Calu3 (cell line): ENCODE results near the gene HARS1. TPM values are rescaled to one million over a fixed set of nuclear protein-coding genes. Genes with fewer than 3 reads are reported as not detected.
A peak's percentile ranks its signal among the peaks of the same experiment; 100 is the strongest.
"Not testable (repeated sequence)": the region's sequence is repeated elsewhere in the genome, so short reads cannot be mapped to it uniquely, and the experiment has no call there.

Source experiments
- BruUV-seq: library from RNA; stranded (reverse); fragments of 400-500 nt; replicated peaks from 2 replicates; lab custom pipeline; 2021; lab: Mats Ljungman, UMichigan
- CTCF ChIA-PET: fragments of 300-600 bp; sonication (Branson Sonifier 250); formaldehyde crosslinking; loops from one replicate; lab custom pipeline; 2022; ENCODE audit warnings: antibody characterized with exemption; lab: Charles Lee
- DNase-seq: peaks from one replicate; pipeline ENCODE4 v3.0.0; 2022
- H3K27ac Mint-ChIP-seq: one replicate; pipeline ENCODE4 v1.8.0; 2022; ENCODE audit warnings: mixed read lengths; ENCODE audit not compliant: unreplicated experiment
- H3K27me3 Mint-ChIP-seq: one replicate; pipeline ENCODE4 v1.8.0; 2022; ENCODE audit warnings: mixed read lengths; ENCODE audit not compliant: unreplicated experiment
- H3K36me3 Mint-ChIP-seq: one replicate; pipeline ENCODE4 v1.8.0; 2022; ENCODE audit warnings: mild to moderate bottlenecking, moderate library complexity, mixed read lengths; ENCODE audit not compliant: insufficient read depth, unreplicated experiment
- H3K4me1 Mint-ChIP-seq: one replicate; pipeline ENCODE4 v1.8.0; 2022; ENCODE audit warnings: mild to moderate bottlenecking, low read depth, mixed read lengths; ENCODE audit not compliant: unreplicated experiment
- H3K4me3 Mint-ChIP-seq: one replicate; pipeline ENCODE4 v1.8.0; 2022; ENCODE audit warnings: mild to moderate bottlenecking, low read depth, moderate library complexity, mixed read lengths; ENCODE audit not compliant: unreplicated experiment
- H3K9me3 Mint-ChIP-seq: one replicate; pipeline ENCODE4 v1.8.0; 2022; ENCODE audit warnings: low read depth, mixed read lengths; ENCODE audit not compliant: unreplicated experiment
- CTCF ChIP-seq: fragments of 200-600 bp; IDR thresholded peaks from one replicate; pipeline ENCODE4 v1.8.0; 2022; ENCODE audit warnings: antibody characterized with exemption; ENCODE audit not compliant: unreplicated experiment
- intact Hi-C: fragments of 100-400 bp; cut with micrococcal nuclease; formaldehyde crosslinking; loops from one replicate; pipeline ENCODE4 v1.10.0; 2022; ENCODE audit not compliant: unreplicated experiment
- total RNA-seq: library from RNA; stranded (reverse); gene quantifications from 2 replicates; pipeline ENCODE4 v1.2.3, GENCODE V29; 2022

HARS1 gene
- total RNA-seq, 1 experiment from 2014 or later = 79.9 TPM

- Mint-ChIP-seq H3K36me3 (peaks cover 74% of the 10 kb centered on the region), H3K27me3 (no peaks in the 10 kb centered on the region), H3K4me1 (peaks cover 23% of the 10 kb centered on the region), H3K27ac (peak within 1 kb of the TSS; percentile 91), H3K4me3 (peak within 1 kb of the TSS; percentile 100), H3K9me3 (peaks cover 3% of the 10 kb centered on the region)
- no peak for TF ChIP-seq CTCF
- DNase-seq = peak; percentile 98
- intact Hi-C loops = loop anchor here (1.0 to 2.0 kb wide), 2 partner anchors 27 to 54 kb away; partner anchors contain the start of genes HARS1 and HARS2
- BruUV-seq = TSS peak; percentile 86
- CTCF ChIA-PET = interaction anchor here (1.0 to 1.7 kb wide), 2 partner anchors 17 to 54 kb away, joined by 3 to 4 read pairs; partner anchors contain the start of genes IK and NDUFA2
Measured at GRCh38 chr5:140664359-140665119, 26.6 kb downstream of the HARS1 start, which contains the start of gene WDR55. TSS of gene WDR55 (plus strand) at chr5:140664904. CDS start at chr5:140664913, 9 bp downstream.

- Mint-ChIP-seq H3K9me3 (peaks cover 3% of the 10 kb centered on the region), H3K4me3 (peak overlapping the region; percentile 100), H3K4me1 (peaks cover 24% of the 10 kb centered on the region), H3K36me3 (peaks cover 69% of the 10 kb centered on the region), H3K27ac (peak overlapping the region; percentile 91), H3K27me3 (no peaks in the 10 kb centered on the region)
- CTCF ChIA-PET = interaction anchor here (1.7 kb wide), 1 partner anchor 17 kb away, joined by 4 read pairs; the partner anchor contains the start of genes IK and NDUFA2
- no peak for TF ChIP-seq CTCF
- BruUV-seq = no TSS peak
- DNase-seq = no peak
- intact Hi-C loops = loop anchor here (1.0 to 2.0 kb wide), 2 partner anchors 27 to 55 kb away; partner anchors contain the start of genes HARS1 and HARS2
Measured at GRCh38 chr5:140664030-140664358, 27.2 kb downstream of the HARS1 start.

- DNase-seq, H3K9me3 Mint-ChIP-seq, H3K4me3 Mint-ChIP-seq, CTCF ChIA-PET, H3K27me3 Mint-ChIP-seq, BruUV-seq, intact Hi-C loops, H3K27ac Mint-ChIP-seq, H3K4me1 Mint-ChIP-seq: not testable (repeated sequence)
- H3K36me3 Mint-ChIP-seq = peaks cover 62% of the 10 kb centered on the region
Measured at GRCh38 chr5:140660371-140660770, 30.8 kb downstream of the HARS1 start.

GRCh38 chr5:140658870-140659269 lies 32.3 kb downstream of the HARS1 start:
- BruUV-seq = no TSS peak
- peaks cover 7% of the 10 kb centered on the region for H3K4me1 Mint-ChIP-seq
- H3K9me3 Mint-ChIP-seq = no peaks in the 10 kb centered on the region
- no peak overlapping the region for H3K27ac Mint-ChIP-seq
- CTCF ChIA-PET = interaction anchor here (2.2 kb wide), 1 partner anchor 11 kb away, joined by 4 read pairs; the partner anchor contains the start of genes IK and NDUFA2
- TF ChIP-seq CTCF = no peak
- no peak for DNase-seq
- no peak overlapping the region for H3K4me3 Mint-ChIP-seq
- intact Hi-C loops = no loop called here
- H3K27me3 Mint-ChIP-seq = no peaks in the 10 kb centered on the region
- peaks cover 58% of the 10 kb centered on the region for H3K36me3 Mint-ChIP-seq
